HG02840 (cell line): ENCODE data around the gene UCHL5.
A peak's percentile ranks its signal among the peaks of the same experiment; 100 is the strongest.
"Not testable (repeated sequence)": the region's sequence is repeated elsewhere in the genome, so short reads cannot be mapped to it uniquely, and the experiment has no call there.

ENCODE experiments used
- ATAC-seq: cut with Tn5 transposase; IDR thresholded peaks from one replicate; pipeline ENCODE4 v1.9.1; 2021; ENCODE audit warnings: mild to moderate bottlenecking, moderate library complexity, moderate number of reproducible peaks; ENCODE audit not compliant: unreplicated experiment, low FRiP score

Gene UCHL5

DNA sequence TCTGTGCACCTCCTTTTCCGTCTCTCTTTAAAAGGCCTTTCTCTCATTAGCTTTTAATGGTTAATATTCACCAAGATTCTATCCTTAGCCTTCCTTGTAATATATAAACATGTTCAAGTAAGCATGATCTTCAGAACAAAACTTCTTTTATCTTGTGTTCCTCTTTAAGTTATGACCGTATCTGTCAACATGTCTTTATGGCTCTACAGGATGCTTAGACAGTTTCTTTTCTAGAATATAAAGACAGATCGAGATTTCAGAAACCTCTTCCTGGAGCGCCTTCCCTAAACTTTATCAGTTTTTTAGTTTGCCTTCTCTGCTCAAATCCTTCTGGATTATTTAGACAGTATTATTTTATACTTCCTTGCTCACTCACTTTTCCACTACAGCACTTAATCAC, 7.4 kb upstream of the UCHL5 start:
- no peak for ATAC-seq

DNA sequence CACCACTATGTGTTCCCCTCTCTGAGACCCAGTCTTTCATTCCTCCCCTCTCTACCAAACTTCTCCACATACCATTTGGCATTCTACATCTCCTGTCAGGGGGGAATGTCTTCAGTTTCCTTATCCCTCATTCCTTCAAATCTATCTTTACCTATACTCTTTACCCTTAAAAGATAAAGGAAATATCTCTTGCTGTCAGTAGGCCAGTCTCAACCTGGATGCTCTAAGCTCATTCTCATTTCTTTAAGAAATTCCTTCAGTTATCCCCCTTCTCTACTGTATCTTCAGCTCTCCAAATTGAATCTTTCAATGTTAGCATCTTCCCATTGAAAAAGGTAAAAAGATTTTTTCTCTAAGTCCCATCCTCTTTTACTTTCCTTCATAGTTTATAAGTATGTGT, 6.8 kb upstream of the UCHL5 start:
- ATAC-seq: no peak

DNA sequence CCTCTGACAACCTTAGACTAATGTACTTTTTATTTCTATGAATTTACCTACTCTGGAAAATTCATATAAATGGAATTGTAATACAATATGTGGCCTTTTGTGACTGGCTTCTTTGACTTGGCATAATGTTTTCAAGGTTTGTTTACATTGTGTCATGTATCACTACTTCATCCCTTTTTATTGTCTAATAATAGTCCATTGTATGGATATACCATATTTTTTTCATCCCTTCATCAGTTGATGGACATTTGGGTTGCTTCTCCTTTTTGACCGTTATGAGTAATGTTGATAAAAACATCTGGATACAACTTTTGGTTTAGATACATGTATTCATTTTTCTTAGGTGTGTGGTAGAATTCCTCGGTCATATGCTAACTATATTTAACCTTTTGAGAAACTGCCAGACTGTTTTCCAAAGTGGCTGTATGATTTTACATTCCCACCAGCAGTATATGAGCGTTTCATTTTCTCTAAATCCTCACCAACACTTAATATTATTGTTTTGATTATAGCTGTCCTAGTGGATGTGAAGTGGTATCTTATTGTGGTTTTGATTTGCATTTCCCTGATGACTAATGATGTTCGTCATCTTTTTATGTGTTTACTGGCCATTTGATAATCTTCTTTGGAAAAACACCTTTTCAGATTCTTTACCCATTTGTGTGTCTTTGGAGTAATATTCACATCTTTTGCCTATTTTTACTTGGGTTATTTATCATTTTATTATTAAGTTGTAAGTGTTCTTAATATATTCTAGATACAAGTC, 3.7 kb upstream of the UCHL5 start:
- ATAC-seq: no peak

DNA sequence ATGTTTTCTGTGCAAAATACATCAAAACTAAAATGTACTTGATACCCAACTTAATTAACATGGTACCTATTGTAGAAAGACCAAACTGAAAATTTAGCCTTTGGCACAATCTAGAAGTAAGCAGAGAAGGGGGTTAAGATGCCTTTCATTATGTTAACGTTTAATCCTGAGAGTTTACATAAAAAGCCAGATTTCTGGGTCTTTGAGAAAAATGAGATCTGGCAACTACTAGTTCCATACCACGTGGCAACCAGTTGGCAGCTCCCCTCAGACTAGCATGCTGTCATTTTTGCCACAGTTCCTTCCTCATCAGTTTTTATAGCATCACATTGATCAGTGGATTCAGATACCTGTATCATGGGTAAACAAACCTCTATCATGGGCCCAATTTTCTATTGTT, 1.8 kb upstream of the UCHL5 start:
- no peak for ATAC-seq

DNA sequence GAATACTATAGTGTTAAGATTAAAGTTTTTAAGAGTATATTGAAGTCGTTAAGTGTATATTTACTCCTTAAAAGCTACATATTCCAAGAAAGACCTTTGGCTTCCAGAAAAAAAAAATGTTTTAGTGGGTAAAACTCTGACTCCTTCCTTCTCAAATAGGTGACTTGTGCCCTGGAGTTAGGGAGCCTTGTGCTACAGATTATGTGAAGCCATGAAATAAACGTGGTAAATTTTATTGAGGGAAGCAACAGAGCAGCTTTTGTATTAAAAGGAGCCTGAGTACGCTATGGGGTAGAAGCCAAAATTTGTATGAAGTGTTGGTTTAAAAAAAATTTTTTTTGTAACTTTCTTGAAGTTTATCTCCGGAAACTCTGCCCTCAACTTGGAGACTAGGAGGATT, 1.2 kb upstream of the UCHL5 start:
- no peak for ATAC-seq

DNA sequence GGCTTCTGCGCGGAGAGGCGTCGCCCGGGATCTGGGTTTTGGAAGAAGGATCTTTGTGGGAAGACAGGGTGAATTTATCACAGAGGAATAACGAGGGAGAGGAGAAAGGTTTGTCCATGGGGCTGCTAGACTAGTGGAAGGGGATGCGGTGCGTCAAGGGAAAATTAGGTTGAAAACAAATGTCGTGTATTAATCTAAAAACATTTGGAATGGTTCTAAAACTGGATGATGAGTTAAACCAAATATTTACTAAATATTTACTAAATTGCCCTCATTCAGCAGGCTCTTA, 899 bp upstream of the UCHL5 start:
- ATAC-seq: no peak

DNA sequence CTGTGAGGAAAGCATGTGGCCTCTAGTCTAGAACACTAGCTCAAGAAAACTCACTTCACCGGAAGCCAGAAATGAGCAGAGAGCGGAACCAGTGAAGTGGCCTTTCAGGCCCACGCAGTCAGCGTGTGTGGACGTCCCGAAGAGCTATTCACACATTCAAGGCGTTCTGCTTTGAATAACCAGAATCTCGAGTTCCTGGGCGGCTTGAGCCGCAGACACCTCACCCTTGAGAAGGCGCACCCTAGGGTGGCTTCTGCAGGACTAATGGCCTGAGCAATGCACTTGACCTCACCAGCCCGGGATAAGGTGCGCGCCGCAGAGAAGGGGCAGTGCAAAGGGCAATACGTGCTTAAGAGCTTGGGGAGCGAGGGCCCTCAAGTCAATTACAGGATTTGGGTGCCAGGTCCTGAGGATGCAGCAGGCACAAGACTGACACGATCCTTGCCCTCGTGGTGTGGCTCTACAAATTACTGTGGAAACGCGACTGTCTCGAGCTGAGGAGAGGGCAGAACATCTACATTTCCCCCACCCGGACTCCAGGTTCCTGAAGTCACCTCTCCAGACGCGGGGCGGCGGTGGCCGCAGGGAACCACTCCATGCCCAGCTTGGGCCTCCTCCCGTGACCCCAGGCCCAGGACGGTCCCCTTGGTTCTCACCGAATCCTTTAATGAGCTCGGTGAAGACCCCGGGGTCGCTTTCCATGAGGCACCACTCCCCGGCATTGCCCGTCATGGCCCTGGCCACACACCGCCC, 455 bp downstream of the UCHL5 start:
- peak; percentile 54 for ATAC-seq

DNA sequence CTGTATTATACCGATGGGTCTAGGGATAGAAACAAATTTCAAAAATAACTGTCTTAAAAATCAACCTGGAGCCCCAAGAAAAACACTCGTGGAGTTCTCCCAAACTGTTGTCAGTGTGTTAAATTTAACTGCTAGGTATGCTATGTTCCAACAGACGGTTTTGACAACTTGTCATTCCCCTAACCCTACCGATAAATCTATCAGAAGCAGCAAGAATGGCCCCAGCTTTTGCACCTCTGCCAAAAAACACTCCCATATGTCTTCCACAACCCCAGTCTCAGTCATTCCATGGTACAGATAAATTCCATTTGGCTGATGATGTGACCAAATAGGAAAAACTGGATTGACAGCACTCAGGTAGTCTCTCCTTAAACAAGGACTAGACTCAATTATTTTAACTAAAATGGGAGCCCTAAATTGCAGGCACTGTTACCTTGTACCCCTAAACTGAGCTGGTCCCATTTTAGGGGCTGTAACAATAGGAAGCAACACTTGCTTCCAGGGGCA, 4.9 kb downstream of the UCHL5 start:
- ATAC-seq: no peak

DNA sequence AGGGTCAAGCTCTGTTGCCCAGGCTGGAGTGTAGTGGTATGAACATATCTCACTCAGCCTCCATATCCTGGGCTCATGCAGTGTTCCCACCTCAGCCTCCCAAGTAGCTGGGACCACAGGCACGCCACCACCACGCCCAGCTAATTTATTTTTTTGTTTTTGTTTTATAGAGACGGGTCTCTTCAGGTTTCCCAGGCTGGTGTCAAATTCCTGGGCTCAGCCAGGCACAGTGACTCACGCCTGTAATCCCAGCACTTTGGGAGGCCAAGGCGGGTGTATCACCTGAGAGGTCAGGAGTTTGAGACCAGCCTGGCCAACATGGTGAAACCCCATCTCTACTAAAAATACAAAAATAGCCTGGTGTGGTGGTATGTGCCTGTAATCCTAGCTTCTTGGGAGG, 10.2 kb downstream of the UCHL5 start:
- ATAC-seq: not testable (repeated sequence)

DNA sequence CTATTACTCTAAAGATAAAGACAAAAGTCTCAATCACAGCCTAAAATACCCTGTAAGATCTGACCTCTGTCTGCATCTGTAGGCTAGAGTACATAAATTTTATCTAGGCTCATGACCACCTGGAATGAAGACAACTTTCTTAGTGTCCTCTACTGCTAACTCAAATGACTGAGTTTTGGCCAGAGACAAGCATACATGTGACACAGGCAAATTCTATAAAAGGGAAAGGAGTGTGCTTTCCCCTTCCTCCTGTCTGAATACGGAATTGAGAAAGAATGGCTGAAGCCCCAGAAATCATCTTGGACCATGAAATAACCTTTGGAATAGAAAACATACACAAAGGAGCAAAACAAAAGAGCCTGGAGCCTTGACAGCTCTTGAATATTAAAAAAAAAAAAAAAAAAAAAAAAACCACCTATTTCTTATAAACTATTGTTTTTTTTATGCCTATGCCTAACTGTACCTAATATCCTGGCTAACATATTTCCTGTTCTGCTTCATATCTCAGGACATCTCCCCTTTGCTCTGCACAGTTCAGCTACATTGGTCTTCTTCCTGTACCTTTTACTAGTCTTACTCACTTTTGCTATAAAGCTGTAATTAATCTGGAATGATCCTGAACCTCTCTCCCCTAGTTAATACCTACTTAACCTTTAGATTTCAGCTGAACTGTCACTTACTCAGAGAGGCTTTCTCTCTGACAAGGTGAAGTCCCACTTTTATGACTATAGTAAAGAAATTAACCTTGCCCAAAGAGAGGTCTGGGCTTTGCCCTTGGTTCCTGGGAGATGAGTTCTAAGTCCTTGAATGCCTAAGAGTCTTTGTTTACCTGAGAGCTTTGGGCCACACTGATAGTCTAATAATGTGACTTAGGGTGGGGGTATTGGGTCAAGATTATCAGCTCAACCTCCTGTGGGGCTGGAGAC, 16.1 kb downstream of the UCHL5 start:
- no peak for ATAC-seq

DNA sequence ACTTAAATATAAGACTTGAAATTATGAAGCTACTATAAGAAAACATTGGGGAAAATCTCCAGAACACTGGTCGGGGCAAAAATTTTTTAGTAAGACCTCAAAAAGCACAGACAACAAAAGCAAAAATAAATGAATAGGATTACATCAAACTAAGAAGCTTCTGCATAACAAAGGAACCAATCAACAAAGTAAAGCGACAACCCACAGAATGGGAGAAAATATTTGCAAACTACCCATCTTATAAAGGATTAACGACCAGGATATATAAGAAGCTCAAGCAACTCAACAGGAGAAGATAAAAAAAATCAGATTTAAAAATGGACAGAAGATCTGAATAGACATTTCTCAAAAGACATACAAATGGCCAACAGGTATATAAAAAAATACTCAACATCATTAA, 19.1 kb downstream of the UCHL5 start:
- no peak for ATAC-seq

DNA sequence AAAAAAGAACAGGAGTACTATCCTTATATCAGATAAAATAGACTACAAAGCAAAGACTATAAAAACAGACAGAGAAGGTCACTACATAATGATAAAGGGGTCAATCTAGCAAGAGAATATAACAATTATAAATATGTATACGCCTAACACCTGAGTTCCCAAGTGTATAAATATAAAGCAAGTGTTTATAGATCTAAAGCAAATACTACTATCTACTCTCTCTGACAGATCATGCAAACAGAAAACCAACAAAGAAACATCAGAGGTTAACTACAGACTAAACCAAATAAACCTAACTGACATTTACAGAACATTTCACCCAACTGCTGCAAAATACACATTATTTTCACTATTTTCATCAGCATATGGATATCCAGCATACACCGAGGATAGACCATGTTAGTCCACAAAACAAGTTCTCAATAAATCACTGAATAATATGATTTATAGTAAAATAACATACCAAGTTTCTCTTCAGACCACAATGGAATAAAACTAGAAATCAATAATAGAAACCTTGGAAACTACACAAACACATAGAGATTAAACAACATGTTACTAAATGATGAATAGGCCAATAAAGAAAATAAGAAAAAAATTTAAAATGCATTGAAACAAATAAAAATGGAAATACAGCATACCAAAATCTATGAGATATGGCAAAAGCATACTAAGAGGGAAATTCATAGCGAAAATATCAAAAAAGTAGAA, 22.7 kb downstream of the UCHL5 start:
- ATAC-seq: no peak

DNA sequence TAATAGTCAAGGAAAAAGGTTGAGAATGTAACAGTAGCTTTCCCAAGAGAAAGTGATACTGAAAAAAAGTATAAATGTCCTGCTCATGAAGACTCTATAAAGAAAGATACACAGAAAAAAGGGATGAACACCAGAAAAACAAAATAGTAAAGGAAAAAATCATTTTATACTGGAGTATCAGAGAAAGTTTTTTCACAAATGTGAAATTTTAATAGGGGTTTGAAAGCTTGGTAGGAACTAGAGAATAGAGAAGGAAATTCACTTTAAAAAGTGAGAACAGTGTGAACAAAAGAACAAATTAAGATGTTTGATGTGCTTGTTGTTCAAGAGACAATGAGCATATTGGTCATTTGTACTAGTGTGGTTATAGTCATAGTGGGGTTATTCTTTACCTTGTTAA, 25.6 kb downstream of the UCHL5 start:
- ATAC-seq: no peak

DNA sequence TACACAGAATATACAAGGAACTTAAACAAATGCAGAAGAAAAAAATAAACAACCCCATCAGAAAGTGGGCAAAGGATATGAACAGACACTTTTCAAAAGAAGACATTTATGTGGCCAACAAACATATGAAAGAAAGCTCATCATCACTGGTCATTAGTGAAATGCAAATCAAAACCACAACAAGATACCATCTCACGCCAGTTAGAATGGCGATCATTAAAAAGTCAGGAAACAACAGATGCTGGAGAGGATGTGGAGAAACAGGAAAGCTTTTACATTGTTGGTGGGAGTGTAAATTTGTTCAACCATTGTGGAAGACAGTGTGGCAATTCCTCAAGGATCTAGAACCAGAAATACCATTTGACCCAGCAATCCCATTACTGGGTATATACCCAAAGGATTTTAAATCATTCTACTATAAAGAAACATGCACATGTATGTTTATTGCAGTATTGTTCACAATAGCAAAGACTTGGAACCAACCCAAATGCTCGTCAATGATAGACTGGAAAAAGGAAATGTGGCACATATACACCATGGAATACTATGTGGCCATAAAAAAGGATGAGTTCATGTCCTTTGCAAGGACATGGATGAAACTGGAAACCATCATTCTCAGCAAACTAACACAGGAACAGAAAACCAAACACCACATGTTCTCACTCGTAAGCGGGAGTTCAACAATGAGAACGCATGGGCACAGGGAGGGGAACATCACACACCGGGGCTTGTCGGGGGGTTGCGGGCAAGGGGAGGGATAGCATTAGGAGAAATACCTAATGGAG, 26.3 kb downstream of the UCHL5 start:
- not testable (repeated sequence) for ATAC-seq

DNA sequence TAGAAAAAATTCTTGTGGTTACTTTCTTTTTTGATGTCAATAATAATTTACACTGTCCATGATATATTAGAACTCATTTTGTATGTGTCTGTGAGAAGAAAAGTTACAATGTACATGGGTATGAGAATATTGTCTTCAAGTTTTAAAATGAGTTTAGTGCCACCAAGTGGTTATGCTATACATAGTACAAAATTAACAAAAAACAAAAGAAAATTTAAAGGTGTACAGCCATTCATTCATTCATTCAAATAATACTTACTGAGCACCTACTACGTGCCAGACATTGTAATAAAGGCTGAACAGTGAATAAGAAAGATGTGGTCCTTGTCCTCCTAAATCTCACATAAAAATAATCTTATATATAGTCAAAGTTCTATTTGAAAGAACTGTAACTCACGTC, 27.7 kb downstream of the UCHL5 start:
- ATAC-seq: no peak

DNA sequence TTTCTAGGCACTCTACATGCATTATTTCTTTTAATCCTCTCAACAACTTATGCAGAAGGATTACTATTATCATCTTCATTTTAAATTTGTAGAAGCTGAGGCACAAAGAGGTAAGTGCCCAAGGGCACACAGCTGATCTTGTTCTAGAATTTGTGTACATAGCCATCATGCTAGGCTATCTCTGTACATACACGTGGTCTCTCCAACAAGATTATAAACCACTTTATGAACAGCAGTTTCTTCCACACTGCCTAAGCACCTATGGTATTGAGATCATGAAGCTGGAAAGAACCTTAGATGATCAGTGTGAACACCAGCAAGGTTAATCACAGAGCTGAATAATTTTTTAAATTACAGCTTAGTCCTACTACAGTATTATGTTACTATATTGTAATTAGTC, 28.9 kb downstream of the UCHL5 start:
- no peak for ATAC-seq

DNA sequence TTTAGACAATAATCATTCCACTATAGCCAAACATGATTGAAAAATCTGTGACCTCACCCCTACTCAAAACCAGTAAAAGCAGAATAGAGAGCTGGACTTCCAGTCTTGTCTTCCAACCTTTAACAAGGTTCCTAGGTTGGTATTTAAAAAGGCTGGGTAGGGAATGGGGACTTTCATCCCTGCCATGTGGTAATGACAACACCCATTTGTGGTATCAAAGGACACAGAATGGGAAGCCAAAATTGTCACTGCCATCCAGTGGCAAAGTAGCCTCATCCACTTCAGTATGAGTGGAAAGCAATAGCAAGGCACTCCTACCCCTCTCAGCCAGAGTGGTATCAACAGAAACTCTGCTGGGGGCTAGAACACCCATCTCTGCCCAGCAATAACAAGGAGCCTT, 33.9 kb downstream of the UCHL5 start:
- no peak for ATAC-seq

DNA sequence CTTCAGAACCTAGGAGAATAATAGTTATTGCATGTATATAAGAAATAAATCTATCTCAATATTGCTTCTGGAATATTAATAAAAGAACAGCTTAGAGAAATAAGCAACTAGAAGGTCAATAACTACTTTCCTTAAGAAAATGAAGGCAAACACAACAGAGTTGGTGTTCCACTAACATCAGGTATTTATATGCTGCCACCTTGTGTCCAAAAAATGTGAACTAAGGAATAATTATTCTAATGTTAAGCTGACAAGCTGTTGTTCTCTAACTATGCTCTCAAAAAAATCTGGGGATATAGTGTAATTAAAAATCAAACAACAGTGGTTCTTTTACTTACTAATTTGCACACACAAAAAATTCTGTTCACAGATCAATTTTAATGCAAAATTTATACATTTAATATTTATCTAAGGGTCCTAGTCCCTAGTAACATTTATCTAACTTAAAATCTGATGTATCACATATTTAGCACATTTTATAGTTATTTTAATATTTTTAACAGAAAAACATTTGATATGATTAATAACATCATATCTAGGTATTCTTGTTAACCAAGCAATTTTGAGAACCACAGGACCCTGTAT, 39.6 kb downstream of the UCHL5 start:
- peak; percentile 76 for ATAC-seq

DNA sequence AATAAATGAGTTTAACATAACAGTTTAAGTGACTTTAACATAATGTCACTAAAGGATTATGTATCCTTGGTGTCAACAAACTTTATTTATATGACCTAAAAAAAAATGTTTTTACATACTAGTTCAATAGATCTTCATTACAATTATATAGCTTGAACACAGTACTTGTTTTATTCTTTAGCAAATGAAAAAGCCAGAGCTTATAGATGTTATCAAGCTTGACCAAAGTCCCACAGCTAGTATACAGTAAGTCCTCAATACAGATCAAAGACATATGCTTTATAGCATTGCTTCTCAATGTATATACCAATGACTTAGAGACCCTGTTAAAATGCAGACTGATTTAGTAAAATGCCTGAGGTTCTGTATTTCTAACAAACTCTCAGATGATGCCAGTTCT, 42.4 kb downstream of the UCHL5 start:
- no peak for ATAC-seq
